Muscle layer of duodenum (tissue), 2 donors: ENCODE measurements around the gene EME1.
A peak's percentile ranks its signal among the peaks of the same experiment; 100 is the strongest.

Experiments used
- H3K27ac ChIP-seq: one replicate; pipeline ENCODE4 v1.7.0; 2013; ENCODE audit warnings: mild to moderate bottlenecking, low read length
- H3K27me3 ChIP-seq: one replicate; pipeline ENCODE4 v1.7.0; 2013; ENCODE audit warnings: low read depth, mild to moderate bottlenecking, control low read depth, low read length
- H3K36me3 ChIP-seq, 2 donors: one replicate each; pipeline ENCODE4 v1.7.0; 2013; ENCODE audit warnings: low read length in 2 of 2, control low read depth in 1 of 2, mild to moderate bottlenecking in 1 of 2; ENCODE audit not compliant: insufficient read depth in 2 of 2, control insufficient read depth in 1 of 2
- H3K4me1 ChIP-seq, 2 donors: one replicate each; pipeline ENCODE4 v1.7.0; 2013; ENCODE audit warnings: low read length in 2 of 2, mild to moderate bottlenecking in 2 of 2, control low read depth in 1 of 2, moderate library complexity in 1 of 2; ENCODE audit not compliant: insufficient read depth in 2 of 2, control insufficient read depth in 1 of 2
- H3K4me3 ChIP-seq, 2 donors: one replicate each; pipeline ENCODE4 v1.7.0; 2013; ENCODE audit warnings: low read length in 2 of 2, low read depth in 1 of 2, mild to moderate bottlenecking in 1 of 2
- H3K9me3 ChIP-seq, 2 donors: one replicate each; pipeline ENCODE4 v1.7.0; 2013; ENCODE audit warnings: low read length in 2 of 2, control low read depth in 1 of 2, mild to moderate bottlenecking in 1 of 2; ENCODE audit not compliant: control insufficient read depth in 1 of 2
- donor health status: healthy.

Gene EME1

DNA sequence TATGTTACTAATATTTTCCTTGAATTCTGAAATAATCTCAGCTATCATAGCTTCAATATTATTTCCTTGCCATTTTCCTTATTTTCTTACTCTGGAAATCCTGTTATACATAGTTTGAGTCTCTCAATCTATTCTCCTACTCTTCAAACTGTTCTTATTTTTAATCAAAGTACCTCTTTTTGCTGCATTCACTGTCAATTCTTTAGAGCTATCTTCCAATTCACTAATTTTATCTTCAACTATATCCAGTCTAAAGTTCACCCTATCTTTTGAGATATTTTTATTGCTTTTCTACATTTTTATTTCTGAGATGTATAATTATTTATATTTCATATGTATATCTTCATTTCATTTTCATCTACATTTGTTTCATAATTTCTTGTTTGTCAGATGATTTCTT is 34.4 kb upstream of the EME1 start:
- H3K4me3 ChIP-seq = no peak overlapping the region
- H3K36me3 ChIP-seq = no peaks in the 10 kb centered on the region
- H3K9me3 ChIP-seq = peaks cover 0 to 5% of the 10 kb centered on the region in 2 donors
- no peaks in the 10 kb centered on the region for H3K27me3 ChIP-seq
- H3K27ac ChIP-seq = no peak overlapping the region
- H3K4me1 ChIP-seq = no peaks in the 10 kb centered on the region

DNA sequence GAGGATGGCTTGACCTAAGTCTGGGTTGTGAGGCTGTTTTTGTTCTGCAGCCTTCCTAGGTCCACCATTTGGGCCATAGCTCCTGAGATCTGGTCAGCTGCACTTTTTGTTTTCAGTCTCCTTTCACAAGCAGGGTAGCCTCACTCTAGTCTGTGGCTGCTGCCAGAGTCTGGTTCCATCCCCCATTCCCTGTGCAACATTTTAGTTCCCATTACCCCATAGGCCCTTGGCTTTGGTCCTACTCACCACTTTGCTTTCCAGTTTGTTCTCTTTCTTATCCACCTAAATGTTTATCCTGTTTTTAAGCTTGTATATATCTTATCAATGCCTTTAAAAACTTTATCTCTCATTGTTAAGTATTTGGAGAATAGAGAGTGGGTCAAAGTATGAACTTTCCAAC is 33.6 kb upstream of the EME1 start:
- Histone ChIP-seq H3K9me3 (peaks cover 0 to 5% of the 10 kb centered on the region in 2 donors), H3K4me1 (no peaks in the 10 kb centered on the region), H3K4me3 (no peak overlapping the region), H3K36me3 (no peaks in the 10 kb centered on the region), H3K27ac (no peak overlapping the region), H3K27me3 (no peaks in the 10 kb centered on the region)

DNA sequence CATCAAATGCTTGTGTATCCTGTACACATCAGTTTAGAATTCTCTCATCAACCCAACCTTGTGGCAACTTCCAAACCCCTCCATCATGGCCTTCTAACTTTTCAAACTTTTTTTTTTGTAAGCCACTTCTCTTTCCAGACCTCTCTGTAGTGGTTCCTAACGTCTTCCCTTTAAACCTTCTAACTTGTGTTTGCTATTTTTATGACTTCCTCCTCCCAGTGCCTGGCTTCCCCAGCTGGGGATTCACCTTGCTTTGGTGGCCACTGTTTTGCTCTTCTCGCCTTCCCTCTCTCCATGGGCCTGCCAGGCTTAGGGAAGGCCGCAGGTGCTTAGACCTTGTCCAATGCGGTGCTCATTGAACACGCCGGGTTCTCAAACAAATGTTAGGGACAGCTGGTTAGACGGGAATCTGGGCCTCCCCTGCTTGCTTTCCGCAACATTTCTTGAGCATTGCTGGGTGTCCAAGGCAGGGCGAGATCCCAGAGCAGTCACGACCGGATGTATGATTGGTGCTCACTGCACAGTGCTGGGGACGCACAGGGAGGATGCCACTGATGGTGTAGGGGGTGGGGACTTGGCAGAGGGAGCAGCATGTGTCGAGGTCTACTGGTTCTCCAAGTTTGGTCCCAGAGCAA is 28.2 kb upstream of the EME1 start:
- peaks cover 13 to 25% of the 10 kb centered on the region in 2 donors for H3K4me1 ChIP-seq
- no peaks in the 10 kb centered on the region for H3K27me3 ChIP-seq
- H3K9me3 ChIP-seq = no peaks in the 10 kb centered on the region
- no peak overlapping the region for H3K4me3 ChIP-seq
- no peak overlapping the region for H3K27ac ChIP-seq
- H3K36me3 ChIP-seq = no peaks in the 10 kb centered on the region

DNA sequence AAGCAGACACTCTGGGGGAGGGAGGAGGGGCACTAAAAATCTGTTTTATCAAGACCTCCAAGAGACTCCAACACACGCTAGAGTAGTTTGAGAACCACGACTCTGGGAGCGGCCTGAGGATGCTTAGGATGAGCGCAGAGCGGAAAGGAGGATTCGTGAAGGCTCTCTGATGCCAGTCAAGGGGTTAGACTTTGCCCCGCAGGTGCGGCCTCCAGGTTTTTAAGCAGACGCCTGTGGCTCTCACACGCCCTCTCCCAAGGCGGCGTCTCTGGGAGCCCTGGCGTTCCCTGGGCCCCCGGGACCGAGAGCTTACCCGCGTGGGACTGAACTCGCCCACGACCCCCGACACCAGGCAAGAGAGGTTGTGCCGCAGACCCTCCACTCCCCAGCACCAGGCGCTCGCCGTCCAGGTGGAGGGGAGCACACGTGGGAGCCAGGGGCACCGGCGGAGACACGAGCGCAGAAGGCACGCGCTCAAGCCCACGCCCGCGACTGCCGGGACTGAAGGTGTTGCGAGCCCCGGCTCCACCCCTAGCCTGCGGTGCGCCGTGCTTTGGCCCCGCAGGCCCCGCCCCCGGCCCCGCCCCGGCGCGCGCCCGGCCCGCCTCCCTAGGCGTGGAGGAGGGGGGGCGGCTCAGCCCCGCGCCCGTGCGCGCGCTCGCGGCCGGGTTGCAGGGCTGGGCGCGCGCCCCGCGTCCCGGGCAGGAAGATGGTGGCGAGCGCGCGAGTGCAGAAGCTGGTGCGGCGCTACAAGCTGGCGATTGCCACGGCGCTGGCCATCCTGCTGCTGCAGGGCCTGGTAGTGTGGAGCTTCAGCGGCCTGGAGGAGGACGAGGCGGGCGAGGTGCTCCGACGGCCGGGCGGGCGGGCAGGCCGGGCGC is 27.4 kb upstream of the EME1 start, which contains the start of gene XYLT2:
Gene XYLT2 (plus strand): TSS at position 695 of the 881 bp plus-strand sequence. CDS start 15 bp downstream, at position 710.
- no peaks in the 10 kb centered on the region for H3K27me3 ChIP-seq
- peak within 1 kb of the TSS; percentile 74 to 82 for H3K4me3 ChIP-seq
- H3K4me1 ChIP-seq = peaks cover 13 to 25% of the 10 kb centered on the region in 2 donors
- H3K36me3 ChIP-seq = no peaks in the 10 kb centered on the region
- H3K9me3 ChIP-seq = no peaks in the 10 kb centered on the region
- peak within 1 kb of the TSS; percentile 51 for H3K27ac ChIP-seq

DNA sequence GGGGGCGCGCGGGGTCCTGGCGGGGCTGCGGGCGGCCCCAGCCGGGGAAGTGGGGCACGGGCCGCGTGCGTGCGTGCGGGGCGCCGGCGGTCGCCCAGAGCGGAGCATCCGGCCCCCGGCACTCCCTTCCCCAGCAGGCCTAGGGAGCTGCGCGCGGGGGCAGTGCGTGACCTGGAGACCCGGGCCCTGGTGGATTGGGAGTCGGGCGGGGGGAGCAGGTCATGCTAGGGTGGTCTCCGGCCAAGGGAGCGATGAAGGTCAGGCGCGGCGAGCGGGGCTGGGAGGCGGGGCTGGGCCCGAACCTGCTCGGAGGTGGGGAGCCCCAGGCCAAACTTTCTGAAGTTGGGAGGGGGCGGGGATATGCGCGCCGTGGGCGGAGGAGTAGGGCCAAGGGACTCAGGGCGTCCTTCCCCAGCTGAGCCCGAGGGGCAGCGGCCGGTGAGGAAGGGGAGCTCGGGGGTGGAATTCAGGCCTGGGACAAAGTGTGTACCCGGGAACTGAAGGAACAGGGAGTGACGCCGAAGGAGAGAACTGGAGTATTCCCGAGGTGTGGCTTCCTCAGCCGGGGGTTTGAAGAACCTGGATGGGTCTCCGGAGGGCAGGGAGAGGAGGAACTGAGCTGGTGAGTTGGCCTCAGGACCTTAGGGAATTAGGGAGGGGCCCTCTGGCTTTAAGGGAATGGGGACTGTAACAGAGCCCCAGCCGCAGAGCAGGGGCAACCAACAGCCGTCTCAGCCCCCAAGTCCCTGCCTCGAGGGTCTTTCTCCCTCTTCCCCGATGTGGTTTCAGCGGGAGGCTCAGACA is 26.5 kb upstream of the EME1 start:
- peak overlapping the region; percentile 51 for H3K27ac ChIP-seq

DNA sequence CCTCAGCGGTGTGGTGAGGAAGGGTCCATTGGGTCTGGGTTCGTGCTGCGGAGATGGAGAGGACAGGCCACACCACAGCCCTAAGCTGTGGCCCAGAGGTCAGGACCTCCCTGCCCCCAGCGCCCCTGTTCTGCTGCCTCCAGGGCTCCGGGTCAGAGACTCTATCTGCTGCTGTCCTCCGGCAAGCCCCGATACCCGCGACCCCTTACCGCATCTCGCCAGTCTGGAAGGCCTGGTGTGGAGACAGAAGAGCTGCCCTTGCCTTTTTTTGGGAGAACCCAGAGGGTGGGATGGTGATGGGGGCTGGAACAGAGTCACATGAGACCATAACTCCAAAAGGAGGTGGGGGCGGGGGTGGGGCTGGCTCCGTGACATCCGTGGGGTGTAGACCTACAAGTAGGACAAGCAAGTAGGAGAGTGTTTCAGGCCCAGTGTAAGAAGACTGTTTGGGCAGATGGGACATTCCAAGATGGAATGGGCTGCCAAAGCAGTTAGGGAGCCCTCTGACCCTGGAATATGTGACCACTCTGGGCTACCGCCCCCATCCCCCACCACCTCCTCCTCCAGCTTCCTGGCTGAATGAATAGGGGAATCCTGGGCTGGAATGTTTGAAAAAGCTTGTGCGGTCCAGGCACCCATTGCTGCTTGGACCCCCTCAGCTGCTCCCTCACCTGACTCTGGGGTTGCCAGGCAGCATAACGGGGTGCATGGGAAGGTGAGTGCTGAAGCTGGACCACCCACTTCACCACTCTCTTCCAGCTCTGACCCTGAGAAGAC is 25.7 kb upstream of the EME1 start:
- H3K27ac ChIP-seq = peak overlapping the region; percentile 51

More for the DNA sequence above, 26.5 kb upstream of the EME1 start:
- Histone ChIP-seq H3K9me3 (no peaks in the 10 kb centered on the region), H3K36me3 (no peaks in the 10 kb centered on the region), H3K4me3 (peak overlapping the region; percentile 74 to 82), H3K27me3 (no peaks in the 10 kb centered on the region), H3K4me1 (peaks cover 13 to 25% of the 10 kb centered on the region in 2 donors)

DNA sequence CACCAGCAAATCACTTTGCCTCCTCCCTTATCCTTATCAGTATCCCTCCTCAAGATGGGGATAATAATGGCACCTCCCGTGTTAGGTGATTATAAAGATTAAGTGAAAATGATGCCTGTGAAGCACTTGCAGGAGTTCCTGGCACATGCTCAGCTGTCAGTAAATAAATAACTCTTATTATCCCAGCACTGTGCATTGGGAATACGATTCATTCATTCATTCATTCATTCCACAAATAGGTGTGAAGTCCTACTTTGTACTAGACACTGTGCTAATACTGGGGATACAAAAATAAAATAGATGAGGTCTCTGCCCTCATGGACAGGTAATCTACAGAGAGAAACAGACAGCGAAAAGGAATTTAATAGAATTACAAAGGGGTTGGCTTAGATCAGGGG is 25.1 kb upstream of the EME1 start:
- no peak overlapping the region for H3K27ac ChIP-seq

More for the DNA sequence above, 25.7 kb upstream of the EME1 start:
- Histone ChIP-seq H3K36me3 (no peaks in the 10 kb centered on the region), H3K4me1 (peaks cover 13 to 32% of the 10 kb centered on the region in 2 donors), H3K27me3 (no peaks in the 10 kb centered on the region), H3K4me3 (peak overlapping the region; percentile 74 to 82), H3K9me3 (no peaks in the 10 kb centered on the region)

DNA sequence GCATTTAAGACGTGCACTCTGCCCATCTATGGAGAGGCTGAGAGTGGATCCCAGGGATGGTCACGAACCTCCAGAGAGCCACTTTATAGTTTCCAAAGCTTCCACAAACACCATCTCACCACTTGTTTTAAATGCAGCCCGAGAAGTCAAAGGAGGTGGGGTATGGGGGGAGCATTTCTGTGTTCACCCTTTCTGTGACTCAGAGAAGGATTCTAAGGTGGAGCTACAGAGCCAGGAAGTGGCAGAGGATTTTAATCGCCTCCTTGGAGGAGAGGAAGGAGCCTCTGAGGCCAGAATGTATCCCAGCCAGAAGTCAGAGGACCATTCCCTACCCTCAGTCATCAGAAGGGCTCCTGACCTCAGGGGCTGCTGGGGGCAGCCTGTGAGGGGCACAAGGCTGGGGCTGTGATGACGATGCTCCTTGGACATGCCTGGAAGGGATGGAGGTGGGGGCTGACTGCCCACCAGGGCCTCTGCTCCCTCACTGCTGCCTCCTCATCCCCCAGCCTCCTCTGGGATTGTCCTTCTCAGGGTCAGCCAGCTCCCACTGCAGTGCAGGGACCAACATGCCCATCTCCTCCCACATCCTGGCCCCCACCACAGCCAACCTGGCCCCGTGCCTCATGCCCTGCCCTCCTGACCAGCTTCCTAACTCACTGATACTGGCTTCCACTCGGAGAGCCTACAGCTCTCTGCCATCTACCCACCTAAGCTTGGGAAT is 24.3 kb upstream of the EME1 start:
- Histone ChIP-seq H3K4me1 (peaks cover 13 to 37% of the 10 kb centered on the region in 2 donors), H3K27ac (no peak overlapping the region), H3K27me3 (no peaks in the 10 kb centered on the region), H3K4me3 (no peak overlapping the region), H3K36me3 (peaks cover 0 to 2% of the 10 kb centered on the region in 2 donors), H3K9me3 (no peaks in the 10 kb centered on the region)

More for the DNA sequence above, 25.1 kb upstream of the EME1 start:
- no peaks in the 10 kb centered on the region for H3K27me3 ChIP-seq
- peaks cover 13 to 37% of the 10 kb centered on the region in 2 donors for H3K4me1 ChIP-seq
- no peaks in the 10 kb centered on the region for H3K36me3 ChIP-seq
- no peaks in the 10 kb centered on the region for H3K9me3 ChIP-seq
- peak overlapping the region in 1 of 2 donors; percentile 82 for H3K4me3 ChIP-seq

DNA sequence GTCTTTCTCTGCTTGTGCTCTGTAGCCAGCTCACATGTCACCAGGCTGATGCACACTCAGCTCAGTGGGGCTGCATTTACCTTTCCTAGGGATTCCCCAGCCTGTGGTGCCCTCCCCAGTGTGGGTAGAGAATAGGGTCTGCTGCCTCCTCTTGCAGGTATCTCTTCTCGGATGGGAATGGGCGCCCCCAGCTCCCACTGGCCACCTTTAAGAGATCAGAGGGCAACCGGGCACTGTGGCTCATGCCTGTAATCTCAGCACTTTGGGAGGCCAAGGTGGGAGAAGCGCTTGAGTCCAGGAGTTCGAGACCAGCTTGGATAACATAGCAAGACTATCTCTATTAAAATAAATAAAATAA is 23.8 kb upstream of the EME1 start:
- Histone ChIP-seq H3K27ac (no peak overlapping the region), H3K9me3 (no peaks in the 10 kb centered on the region), H3K4me1 (peaks cover 13 to 37% of the 10 kb centered on the region in 2 donors), H3K4me3 (no peak overlapping the region), H3K27me3 (no peaks in the 10 kb centered on the region), H3K36me3 (peaks cover 0 to 7% of the 10 kb centered on the region in 2 donors)

DNA sequence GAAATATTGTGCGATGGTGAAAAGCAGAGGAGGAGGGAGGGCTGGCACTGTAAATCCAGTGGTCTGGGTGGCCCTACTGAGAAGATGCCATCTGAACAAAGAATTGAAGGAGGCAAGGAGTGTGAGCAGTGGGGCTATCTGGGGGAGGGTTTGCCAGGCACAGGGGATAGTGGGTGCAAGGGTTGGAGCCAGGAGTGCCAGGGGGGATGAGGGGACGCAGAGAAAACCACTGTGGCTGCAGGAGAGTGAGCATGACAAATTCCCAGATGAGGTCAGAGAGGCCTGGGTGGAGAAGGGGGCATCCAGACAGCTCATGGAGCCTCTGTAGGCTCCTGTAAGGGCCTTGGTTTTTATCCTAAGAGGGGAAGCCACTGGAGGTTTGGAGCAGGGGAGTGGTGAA is 22.3 kb upstream of the EME1 start:
- Histone ChIP-seq H3K36me3 (peaks cover 0 to 21% of the 10 kb centered on the region in 2 donors), H3K27ac (no peak overlapping the region), H3K9me3 (no peaks in the 10 kb centered on the region), H3K4me3 (no peak overlapping the region), H3K4me1 (peaks cover 13 to 33% of the 10 kb centered on the region in 2 donors), H3K27me3 (no peaks in the 10 kb centered on the region)
